Rectal smooth muscle tissue (tissue), 1 donor: ENCODE measurements around the gene MGST2.

ENCODE experiments used
- H3K27ac ChIP-seq: one replicate; pipeline ENCODE4 v1.7.0; 2013; ENCODE audit warnings: low read depth, low read length, inconsistent platforms
- H3K27me3 ChIP-seq: one replicate; pipeline ENCODE4 v1.7.0; 2013; ENCODE audit warnings: low read length; ENCODE audit not compliant: control insufficient read depth, insufficient read depth
- H3K36me3 ChIP-seq: one replicate; pipeline ENCODE4 v1.7.0; 2013; ENCODE audit warnings: low read length; ENCODE audit not compliant: control insufficient read depth, insufficient read depth
- H3K4me1 ChIP-seq: one replicate; pipeline ENCODE4 v1.7.0; 2013; ENCODE audit warnings: low read length; ENCODE audit not compliant: control insufficient read depth, insufficient read depth
- H3K4me3 ChIP-seq: one replicate; pipeline ENCODE4 v1.7.0; 2013; ENCODE audit warnings: low read length
- H3K9ac ChIP-seq: one replicate; pipeline ENCODE4 v1.7.0; 2013; ENCODE audit warnings: low read length

The MGST2 gene

DNA sequence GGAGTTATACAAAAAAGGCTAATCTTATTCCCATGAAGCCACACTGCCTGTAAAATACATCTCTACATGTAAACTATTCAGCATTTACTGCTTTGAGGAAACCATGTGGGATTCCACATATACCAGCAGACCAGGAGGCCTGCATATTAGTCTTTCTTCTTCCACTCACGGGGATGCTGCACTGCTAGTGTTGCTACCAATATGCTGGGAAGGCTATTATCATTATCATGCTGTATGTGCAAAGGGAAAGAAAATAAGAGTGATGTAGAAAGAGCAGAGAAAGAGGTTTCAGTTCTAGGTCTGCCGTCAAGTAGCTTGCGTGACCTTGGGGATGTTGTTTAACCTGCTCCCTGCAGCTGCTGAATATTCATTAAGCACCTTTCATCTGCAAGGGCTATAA is 61.0 kb downstream of the MGST2 start:
- Histone ChIP-seq H3K4me1 (no peaks in the 10 kb centered on the region), H3K27ac (no peak overlapping the region), H3K36me3 (no peaks in the 10 kb centered on the region)

GRCh38 chr4:139728146-139728545 is 62.5 kb downstream of the MGST2 start:
- H3K27ac ChIP-seq, result no peak overlapping the region
- no peaks in the 10 kb centered on the region for H3K36me3 ChIP-seq
- no peak overlapping the region for H3K4me3 ChIP-seq
- H3K4me1 ChIP-seq, result no peaks in the 10 kb centered on the region
- H3K9ac ChIP-seq, result no peak overlapping the region
- no peaks in the 10 kb centered on the region for H3K27me3 ChIP-seq

More for the DNA sequence above, 61.0 kb downstream of the MGST2 start:
- no peak overlapping the region for H3K9ac ChIP-seq
- H3K4me3 ChIP-seq, result no peak overlapping the region
- H3K27me3 ChIP-seq, result no peaks in the 10 kb centered on the region

GRCh38 chr4:139728840-139729239 is 63.2 kb downstream of the MGST2 start:
- Histone ChIP-seq H3K4me3 (no peak overlapping the region), H3K27me3 (no peaks in the 10 kb centered on the region), H3K27ac (no peak overlapping the region), H3K36me3 (no peaks in the 10 kb centered on the region), H3K9ac (no peak overlapping the region), H3K4me1 (no peaks in the 10 kb centered on the region)

GRCh38 chr4:139732991-139733570 is 67.5 kb downstream of the MGST2 start:
- Histone ChIP-seq H3K9ac (no peak overlapping the region), H3K4me1 (peaks cover 2% of the 10 kb centered on the region), H3K4me3 (no peak overlapping the region), H3K27ac (no peak overlapping the region), H3K36me3 (no peaks in the 10 kb centered on the region), H3K27me3 (no peaks in the 10 kb centered on the region)

DNA sequence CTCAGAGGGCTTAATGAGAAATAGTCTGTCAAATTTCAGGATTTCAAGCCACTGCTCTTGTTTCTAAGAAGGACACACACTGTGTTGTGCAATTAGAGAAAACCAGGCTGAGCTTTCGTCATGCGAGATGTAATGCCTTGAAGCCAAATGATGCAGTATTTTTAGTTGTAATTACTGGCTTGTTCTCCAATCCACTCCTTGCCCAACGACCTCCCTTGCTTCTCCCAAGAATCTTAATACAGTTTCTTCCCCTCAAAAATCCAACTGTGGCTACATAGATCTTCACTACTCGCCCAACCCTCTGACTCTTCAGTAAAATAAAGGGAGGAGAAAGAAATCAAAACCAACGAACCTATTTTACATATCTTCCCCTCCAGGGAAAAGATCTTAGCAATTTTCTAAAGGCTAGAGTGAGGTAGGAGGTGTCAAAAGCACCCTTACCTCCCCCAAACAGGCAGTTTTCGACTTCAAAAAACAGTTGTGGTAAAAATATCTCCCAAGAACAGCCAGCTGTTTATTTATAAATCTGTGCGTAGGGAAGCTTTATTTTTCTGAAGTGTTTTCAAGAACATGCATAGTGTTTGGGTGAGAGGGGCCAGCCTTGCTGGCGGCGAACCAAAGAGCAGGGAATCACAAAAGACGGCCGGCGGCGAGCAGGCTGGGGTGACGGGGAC is 68.7 kb downstream of the MGST2 start:
- no peaks in the 10 kb centered on the region for H3K36me3 ChIP-seq
- no peaks in the 10 kb centered on the region for H3K27me3 ChIP-seq
- H3K9ac ChIP-seq, result no peak overlapping the region
- peak overlapping the region; percentile 49 for H3K4me3 ChIP-seq
- H3K4me1 ChIP-seq, result peaks cover 2% of the 10 kb centered on the region
- peak overlapping the region; percentile 83 for H3K27ac ChIP-seq

DNA sequence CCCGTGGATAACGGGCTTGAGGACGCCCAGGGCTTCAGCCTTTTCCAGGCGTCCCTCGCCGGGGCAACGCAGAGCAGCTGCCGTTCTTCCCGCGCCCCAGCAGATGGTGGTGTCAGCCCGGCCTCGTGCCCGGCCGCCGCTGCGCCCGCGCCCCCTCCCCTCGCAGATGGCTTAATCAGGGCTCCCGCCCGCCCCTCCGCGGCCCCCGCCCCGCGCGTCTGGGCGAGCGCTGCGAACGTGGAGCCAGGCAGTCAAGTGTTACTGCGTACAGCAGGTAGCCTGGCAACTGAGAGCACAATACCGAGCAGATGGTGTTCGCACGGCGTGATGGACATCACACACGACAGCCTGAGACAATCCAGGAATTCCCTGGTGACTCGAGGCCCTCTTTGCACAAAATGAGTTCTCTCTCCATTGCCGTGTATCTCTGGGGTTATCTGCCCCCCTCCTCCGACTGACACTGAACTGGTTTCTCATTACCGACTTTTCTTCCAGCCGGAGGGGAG is 69.3 kb downstream of the MGST2 start:
- Histone ChIP-seq H3K36me3 (no peaks in the 10 kb centered on the region), H3K9ac (peak overlapping the region; percentile 19), H3K27ac (peak overlapping the region; percentile 83), H3K4me1 (peaks cover 2% of the 10 kb centered on the region), H3K4me3 (peak overlapping the region; percentile 49), H3K27me3 (no peaks in the 10 kb centered on the region)

DNA sequence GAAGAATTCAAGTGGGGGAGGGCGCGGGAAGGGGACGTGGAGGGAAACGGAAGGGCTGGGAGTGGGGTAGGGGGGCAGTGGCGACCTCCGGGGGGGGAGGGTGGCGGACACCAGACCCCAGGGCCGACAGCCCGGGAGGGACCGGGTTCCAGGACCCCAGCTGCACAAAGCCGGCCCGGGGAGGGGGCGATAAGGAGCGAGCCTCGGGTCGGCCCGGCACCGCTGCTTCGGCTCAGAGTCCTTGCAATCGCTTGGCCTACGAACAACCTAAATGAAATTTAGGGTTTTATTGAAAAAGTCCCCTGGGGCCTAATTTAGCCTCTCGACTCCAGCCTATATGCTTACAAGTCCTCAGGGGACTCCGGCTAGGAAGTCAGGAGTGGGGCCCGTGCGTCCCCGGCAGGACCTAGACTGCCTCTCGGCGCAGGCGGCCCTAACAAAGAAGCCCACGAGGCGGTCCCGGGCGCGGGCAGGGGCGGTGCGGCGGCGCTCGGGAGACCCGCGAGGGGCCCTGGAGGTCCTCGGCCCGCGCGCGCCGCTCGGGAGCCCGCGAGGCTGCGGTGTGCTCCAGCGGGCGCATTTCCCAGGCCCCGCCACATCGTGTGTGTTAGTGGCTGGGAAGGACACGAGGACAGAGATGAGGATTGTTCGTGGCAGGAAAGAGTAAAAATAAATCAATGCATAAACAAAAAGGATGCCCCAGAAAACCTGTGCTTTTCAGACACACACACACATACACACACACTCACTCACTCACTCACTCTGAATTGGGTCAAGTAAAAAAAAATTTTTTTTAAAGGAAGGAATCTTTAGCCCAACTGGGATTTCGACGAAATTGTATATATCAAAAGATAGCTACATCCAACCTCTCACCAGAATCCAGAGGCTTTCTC is 70.0 kb downstream of the MGST2 start:
- peak overlapping the region; percentile 83 for H3K27ac ChIP-seq
- peaks cover 4% of the 10 kb centered on the region for H3K4me1 ChIP-seq
- H3K9ac ChIP-seq, result peak overlapping the region; percentile 19
- H3K36me3 ChIP-seq, result no peaks in the 10 kb centered on the region
- H3K27me3 ChIP-seq, result no peaks in the 10 kb centered on the region
- H3K4me3 ChIP-seq, result peak overlapping the region; percentile 49

GRCh38 chr4:139736274-139736660 is 70.6 kb downstream of the MGST2 start:
- no peak overlapping the region for H3K27ac ChIP-seq
- no peaks in the 10 kb centered on the region for H3K36me3 ChIP-seq
- H3K9ac ChIP-seq, result no peak overlapping the region
- no peaks in the 10 kb centered on the region for H3K27me3 ChIP-seq
- H3K4me1 ChIP-seq, result peaks cover 6% of the 10 kb centered on the region
- H3K4me3 ChIP-seq, result no peak overlapping the region

DNA sequence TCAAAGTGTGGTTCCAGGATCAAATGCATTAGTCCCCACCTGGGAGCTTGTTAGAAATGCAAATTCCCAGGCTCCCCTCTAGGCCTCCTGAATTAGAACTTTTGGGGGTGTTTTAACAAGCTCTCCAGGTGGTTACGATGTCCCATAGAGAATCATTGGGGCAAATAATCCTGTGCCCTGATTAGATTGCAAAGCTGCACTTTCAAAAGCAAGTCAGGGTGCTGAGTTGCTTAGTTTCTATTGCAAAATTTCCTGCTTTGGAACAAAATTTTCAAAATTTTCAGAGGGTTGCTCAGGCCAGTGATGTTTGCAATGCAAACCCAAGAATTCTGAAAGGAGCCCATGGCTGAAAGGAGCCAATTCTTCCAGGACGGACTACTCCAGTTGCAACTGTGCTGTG is 71.0 kb downstream of the MGST2 start:
- H3K9ac ChIP-seq, result no peak overlapping the region
- no peaks in the 10 kb centered on the region for H3K27me3 ChIP-seq
- peaks cover 6% of the 10 kb centered on the region for H3K4me1 ChIP-seq
- H3K27ac ChIP-seq, result no peak overlapping the region
- no peak overlapping the region for H3K4me3 ChIP-seq
- H3K36me3 ChIP-seq, result no peaks in the 10 kb centered on the region

DNA sequence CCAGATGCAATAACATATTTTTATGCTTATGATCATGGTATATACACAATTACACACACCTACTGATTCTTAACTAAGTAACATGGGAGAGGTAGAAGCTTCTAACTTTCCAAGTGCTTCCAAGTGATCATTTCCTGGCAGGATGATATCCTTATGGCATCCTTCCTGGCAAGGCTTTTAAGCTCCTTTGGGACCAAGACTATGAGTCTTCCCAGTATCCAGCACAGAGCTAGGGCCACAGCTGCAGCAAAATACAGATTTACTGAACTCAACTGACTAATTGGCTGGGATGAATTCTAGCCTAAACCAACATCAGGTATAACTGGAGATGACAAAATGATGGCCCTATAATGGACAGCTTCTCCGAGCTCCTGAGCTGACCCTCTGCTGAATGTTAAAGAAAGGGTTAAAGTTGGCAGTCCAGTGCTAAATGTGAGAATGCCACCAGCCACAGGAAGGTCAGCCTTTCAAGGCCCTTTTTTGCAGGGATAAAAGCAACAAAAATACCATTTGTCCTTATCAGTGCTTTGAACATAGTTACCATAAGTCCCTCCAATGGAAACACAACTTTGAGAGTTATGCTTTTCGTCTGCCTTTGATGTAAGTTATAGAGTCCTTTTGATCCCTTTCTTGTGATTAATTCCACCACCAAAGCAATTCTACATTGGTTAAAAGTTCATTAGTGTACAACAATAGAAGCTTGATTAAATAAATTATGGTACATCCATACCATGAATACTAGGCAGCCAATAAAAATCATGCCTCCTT is 73.4 kb downstream of the MGST2 start:
- no peaks in the 10 kb centered on the region for H3K36me3 ChIP-seq
- no peak overlapping the region for H3K9ac ChIP-seq
- no peaks in the 10 kb centered on the region for H3K27me3 ChIP-seq
- no peak overlapping the region for H3K4me3 ChIP-seq
- no peak overlapping the region for H3K27ac ChIP-seq
- H3K4me1 ChIP-seq, result peaks cover 6% of the 10 kb centered on the region

DNA sequence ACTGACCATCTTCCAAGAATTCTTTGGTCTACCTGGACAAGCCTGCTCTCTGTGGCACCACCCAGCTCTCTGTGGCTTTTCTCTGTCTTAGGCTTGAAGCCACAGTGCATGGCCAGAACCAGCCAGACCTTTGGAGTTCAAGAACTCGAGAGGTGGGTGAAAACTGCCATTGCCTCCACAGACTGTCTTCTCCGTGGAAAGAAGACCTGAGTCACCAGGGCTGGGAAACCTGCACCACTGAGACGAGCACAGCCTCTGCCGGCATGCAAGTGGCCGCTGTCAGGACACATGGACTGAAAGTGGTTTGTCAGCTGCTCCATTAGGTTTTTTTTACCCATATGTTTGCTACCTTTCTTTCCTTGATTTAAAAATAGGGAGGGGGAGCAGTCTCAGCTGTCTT is 74.5 kb downstream of the MGST2 start:
- H3K9ac ChIP-seq, result no peak overlapping the region
- H3K4me3 ChIP-seq, result no peak overlapping the region
- no peaks in the 10 kb centered on the region for H3K36me3 ChIP-seq
- peak overlapping the region; percentile 55 for H3K27ac ChIP-seq
- H3K27me3 ChIP-seq, result no peaks in the 10 kb centered on the region
- H3K4me1 ChIP-seq, result peaks cover 6% of the 10 kb centered on the region

DNA sequence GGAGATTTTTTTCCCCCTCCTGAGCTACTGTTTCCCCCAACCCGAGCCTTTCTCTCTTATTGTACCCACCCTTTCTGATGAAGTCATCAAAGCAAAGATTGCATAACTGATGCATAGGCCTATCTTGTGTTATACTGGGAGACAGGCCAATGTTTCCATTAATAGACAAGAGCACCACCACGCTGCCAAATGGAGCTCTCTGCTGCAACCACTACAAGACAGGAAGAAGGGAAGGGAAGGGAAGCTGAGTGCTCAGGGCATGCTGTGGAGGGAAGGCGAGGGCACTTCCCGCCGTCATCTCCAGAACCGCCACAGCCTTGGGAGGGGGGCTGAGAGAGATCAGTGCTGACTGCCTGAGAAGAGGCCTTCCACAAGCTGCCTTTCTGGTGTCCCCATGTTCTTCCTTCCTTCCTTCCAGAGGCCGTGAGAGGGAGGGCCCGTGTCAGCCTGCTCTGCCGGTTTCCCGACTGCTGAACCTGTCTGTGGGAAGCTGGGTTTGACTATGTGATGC is 75.0 kb downstream of the MGST2 start:
- H3K4me1 ChIP-seq, result peaks cover 6% of the 10 kb centered on the region
- H3K9ac ChIP-seq, result no peak overlapping the region
- no peaks in the 10 kb centered on the region for H3K36me3 ChIP-seq
- no peak overlapping the region for H3K4me3 ChIP-seq
- peak overlapping the region; percentile 55 for H3K27ac ChIP-seq
- no peaks in the 10 kb centered on the region for H3K27me3 ChIP-seq
